A549 (cell line): ENCODE measurements around the gene NIT1. TPM values are rescaled to one million over a fixed set of nuclear protein-coding genes. Genes with fewer than 3 reads are reported as not detected.

ENCODE experiments used
- ATAC-seq, 2 experiments: fragments of 200-7000 bp in 1 of 2; fragments of >200 bp in 1 of 2; cut with Nextera tagmentation in 1 of 2; cut with Tn5 transposase in 1 of 2; 3 replicates each; pipeline versions ENCODE4 v1.8.0 to v1.9.1; 2018 to 2020; ENCODE audit warnings: mild to moderate bottlenecking in 1 of 2, moderate library complexity in 1 of 2
- CTCF ChIA-PET: fragments of 300-600 bp; sonication (Branson Sonifier 250); formaldehyde crosslinking; extraction: SDS; loops from one replicate; lab custom pipeline; 2021; ENCODE audit warnings: antibody characterized with exemption, inconsistent platforms; lab: Yijun Ruan, JAX
- POLR2A ChIA-PET: fragments of 350-600 bp; formaldehyde crosslinking; extraction: SDS; loops from one replicate; lab custom pipeline; 2021; ENCODE audit warnings: antibody characterized with exemption, inconsistent platforms; lab: Yijun Ruan, JAX
- DNase-seq, 2 experiments: peaks; one replicate each; pipeline versions ENCODE4 v3.0.0 to v3.0.0-alpha.2; 2011 to 2016; ENCODE audit warnings: low read depth in 1 of 2, low spot score in 1 of 2
- FAIRE-seq: peaks from 2 replicates; lab custom pipeline; 2011; peaks lifted over from hg19 to GRCh38; lab: Jason Lieb, UNC
- H3K27ac ChIP-seq, 2 experiments: fragments of >200 bp; sonication (Bioruptor Twin); formaldehyde crosslinking; 3 replicates each; pipeline ENCODE4 v1.5.1; 2016 to 2017
- H3K4me1 ChIP-seq: fragments of >200 bp; sonication (Bioruptor Twin); formaldehyde crosslinking; 3 replicates; pipeline ENCODE4 v1.6.1; 2016
- H3K4me2 ChIP-seq: fragments of >200 bp; sonication (Bioruptor Twin); formaldehyde crosslinking; 3 replicates; pipeline ENCODE4 v1.6.1; 2016
- H3K4me3 ChIP-seq: fragments of >200 bp; sonication (Bioruptor Twin); formaldehyde crosslinking; 3 replicates; pipeline ENCODE4 v1.5.1; 2016
- H3K9me3 ChIP-seq: fragments of >200 bp; sonication (Bioruptor Twin); formaldehyde crosslinking; 3 replicates; pipeline ENCODE4 v1.6.1; 2016
- BCL3 ChIP-seq: fragments of >200 bp; sonication (Bioruptor Twin); formaldehyde crosslinking; IDR thresholded peaks from 3 replicates; pipeline ENCODE4 v1.6.1; 2016
- CBX2 ChIP-seq: fragments of 200-600 bp; sonication (generic); IDR thresholded peaks from 2 replicates; pipeline ENCODE4 v1.6.1; 2016; ENCODE audit warnings: low read depth, mild to moderate bottlenecking, borderline replicate concordance
- FOSB ChIP-seq: fragments of 250-450 bp; sonication (Bioruptor Pico); IDR thresholded peaks from 2 replicates; pipeline ENCODE4 v1.5.0; 2020; ENCODE audit warnings: mild to moderate bottlenecking, moderate library complexity
- HDAC2 ChIP-seq: fragments of 200-600 bp; sonication (generic); IDR thresholded peaks from 2 replicates; pipeline ENCODE4 v1.6.1; 2016
- HEYL ChIP-seq: fragments of 250-450 bp; sonication (Bioruptor Pico); IDR thresholded peaks from 2 replicates; pipeline ENCODE4 v1.8.0; 2021; ENCODE audit warnings: mild to moderate bottlenecking, moderate library complexity
- HOXB13 ChIP-seq: fragments of 250-450 bp; sonication (Bioruptor Pico); IDR thresholded peaks from 2 replicates; pipeline ENCODE4 v1.5.0; 2020; ENCODE audit warnings: low read depth, mild to moderate bottlenecking, moderate library complexity
- KDM1A ChIP-seq: fragments of 200-600 bp; sonication (generic); IDR thresholded peaks from 2 replicates; pipeline ENCODE4 v1.6.1; 2016; ENCODE audit warnings: low read depth, mild to moderate bottlenecking
- KDM5A ChIP-seq: fragments of 200-600 bp; sonication (generic); IDR thresholded peaks from 2 replicates; pipeline ENCODE4 v1.6.1; 2016; ENCODE audit warnings: antibody characterized with exemption, mild to moderate bottlenecking
- MAZ ChIP-seq: fragments of 150-350 bp; IDR thresholded peaks from 2 replicates; pipeline ENCODE4 v1.6.1; 2014; ENCODE audit warnings: antibody characterized with exemption, low read depth, low read length, borderline replicate concordance
- POLR2AphosphoS2 ChIP-seq: conservative IDR thresholded peaks from 2 replicates; pipeline ENCODE4 v1.6.1; 2012; ENCODE audit warnings: low read length, improper control_type of control experiment, inconsistent platforms
- RAD21 ChIP-seq, 2 experiments: fragments of >200 bp in 1 of 2; sonication (Bioruptor Twin) in 1 of 2; formaldehyde crosslinking in 1 of 2; IDR thresholded peaks in 1 of 2; conservative IDR thresholded peaks in 1 of 2; 2 replicates in 1 of 2; 3 replicates in 1 of 2; pipeline ENCODE4 v1.6.1; 2012 to 2018; ENCODE audit warnings: inconsistent platforms in 1 of 2
- RARB ChIP-seq: fragments of 250-450 bp; sonication (Bioruptor Pico); IDR thresholded peaks from 2 replicates; pipeline ENCODE4 v1.8.0; 2021; ENCODE audit warnings: mild to moderate bottlenecking, moderate library complexity
- RCOR1 ChIP-seq: fragments of 150-350 bp; IDR thresholded peaks from 2 replicates; pipeline ENCODE4 v1.6.1; 2014; ENCODE audit warnings: antibody characterized with exemption, low read length, low read depth
- ZNF302 ChIP-seq: fragments of 250-450 bp; sonication (Bioruptor Pico); IDR thresholded peaks from 2 replicates; pipeline ENCODE4 v1.9.0; 2021; ENCODE audit warnings: inconsistent platforms, mild to moderate bottlenecking, moderate library complexity
- WGBS: methylation state at CpG from one replicate; pipeline ENCODE4 v1.1.6; 2017; ENCODE audit errors: missing lambda C conversion rate; 5-methylcytosine and 5-hydroxymethylcytosine counted together
- polyA plus RNA-seq, 4 experiments: library from polyadenylated mRNA; depleted of rRNA in 3 of 4; stranded (reverse); fragments of >200 nt; fragmentation: RNase III in 1 of 4; extraction: RNeasy Plus Mini Kit Qiagen cat#74134 plus additional on column Dnase treatment in 1 of 4; gene quantifications; 2 replicates in 3 of 4; 3 replicates in 1 of 4; pipeline ENCODE4 v1.2.3, GENCODE V29; 2011 to 2017
- TF ChIP-seq, protein P1 (sequence below): IDR thresholded peaks from 2 replicates; pipeline ENCODE4 v1.6.1; 2012
- TF ChIP-seq, protein P2 (sequence below): fragments of 150-350 bp; IDR thresholded peaks from 2 replicates; pipeline ENCODE4 v1.6.1; 2014; ENCODE audit warnings: low read depth, mild to moderate bottlenecking, low read length
- TF ChIP-seq, protein P3 (sequence below): fragments of 450-650 bp; IDR thresholded peaks from 2 replicates; pipeline ENCODE4 v1.6.1; 2014; ENCODE audit warnings: antibody characterized with exemption

NIT1 gene
- polyA plus RNA-seq, 2 of the 4 experiments (the other 2 are of a cell fraction), result 29.9 to 44.5 TPM

DNA sequence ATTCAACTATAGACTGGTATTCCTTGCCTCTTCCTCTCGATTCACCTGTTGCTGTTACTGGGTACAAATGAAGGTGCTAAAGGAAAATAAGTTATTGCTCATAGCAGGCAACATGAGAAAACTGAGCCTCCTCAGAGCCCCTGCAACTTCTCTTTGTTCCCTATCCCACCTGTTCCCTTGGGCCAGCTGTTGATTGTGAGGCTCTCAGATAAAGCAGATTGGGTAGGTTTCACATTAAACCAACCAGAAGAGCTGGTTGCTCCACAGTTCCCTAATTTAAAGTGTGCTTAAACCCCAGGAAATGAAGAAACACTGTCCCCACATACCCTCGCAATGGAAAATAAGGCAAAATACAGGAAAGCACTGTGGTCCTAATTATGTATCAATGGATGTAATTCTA lies 9.7 kb downstream of the NIT1 start:
- ATAC-seq (no peak), DNase-seq (no peak), FAIRE-seq (no peak)
- no peak overlapping the region for H3K4me2 ChIP-seq
- H3K4me3 ChIP-seq, result no peak overlapping the region
- H3K9me3 ChIP-seq, result no peaks in the 10 kb centered on the region
- H3K27ac ChIP-seq, result no peak overlapping the region
- TF ChIP-seq, protein P1, sequence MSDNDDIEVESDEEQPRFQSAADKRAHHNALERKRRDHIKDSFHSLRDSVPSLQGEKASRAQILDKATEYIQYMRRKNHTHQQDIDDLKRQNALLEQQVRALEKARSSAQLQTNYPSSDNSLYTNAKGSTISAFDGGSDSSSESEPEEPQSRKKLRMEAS, result no peak
- TF ChIP-seq, protein P2, sequence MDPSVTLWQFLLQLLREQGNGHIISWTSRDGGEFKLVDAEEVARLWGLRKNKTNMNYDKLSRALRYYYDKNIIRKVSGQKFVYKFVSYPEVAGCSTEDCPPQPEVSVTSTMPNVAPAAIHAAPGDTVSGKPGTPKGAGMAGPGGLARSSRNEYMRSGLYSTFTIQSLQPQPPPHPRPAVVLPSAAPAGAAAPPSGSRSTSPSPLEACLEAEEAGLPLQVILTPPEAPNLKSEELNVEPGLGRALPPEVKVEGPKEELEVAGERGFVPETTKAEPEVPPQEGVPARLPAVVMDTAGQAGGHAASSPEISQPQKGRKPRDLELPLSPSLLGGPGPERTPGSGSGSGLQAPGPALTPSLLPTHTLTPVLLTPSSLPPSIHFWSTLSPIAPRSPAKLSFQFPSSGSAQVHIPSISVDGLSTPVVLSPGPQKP, result no peak
- TF ChIP-seq KDM5A (no peak), CBX2 (no peak), RARB (CRISPR knock-in tag) (no peak), FOSB (CRISPR knock-in tag) (no peak), RAD21 (conservative IDR thresholded peaks at IDR 0.05 in 1 of 2, IDR thresholded peaks at IDR 0.05 in 1 of 2) (no peak), HEYL (CRISPR knock-in tag) (no peak), HDAC2 (no peak), MAZ (no peak), HOXB13 (CRISPR knock-in tag) (no peak), BCL3 (no peak), KDM1A (no peak)
- TF ChIP-seq, protein P3, sequence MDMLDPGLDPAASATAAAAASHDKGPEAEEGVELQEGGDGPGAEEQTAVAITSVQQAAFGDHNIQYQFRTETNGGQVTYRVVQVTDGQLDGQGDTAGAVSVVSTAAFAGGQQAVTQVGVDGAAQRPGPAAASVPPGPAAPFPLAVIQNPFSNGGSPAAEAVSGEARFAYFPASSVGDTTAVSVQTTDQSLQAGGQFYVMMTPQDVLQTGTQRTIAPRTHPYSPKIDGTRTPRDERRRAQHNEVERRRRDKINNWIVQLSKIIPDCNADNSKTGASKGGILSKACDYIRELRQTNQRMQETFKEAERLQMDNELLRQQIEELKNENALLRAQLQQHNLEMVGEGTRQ, result no peak
- peaks cover 11% of the 10 kb centered on the region; the same call in 2 of the 3 replicates for H3K4me1 ChIP-seq
- ChIA-PET POLR2A (interaction anchor here (1.1 kb wide), 1 partner anchor 10 kb away, joined by 4 read pairs; the partner anchor contains the start of genes NIT1 and PFDN2), CTCF (interaction anchor here (1.2 to 2.4 kb wide), 6 partner anchors 30 to 137 kb away, joined by 3 to 12 read pairs (median 5); partner anchors contain the start of gene PPOX)
- WGBS, result 95% methylated on average over 2 of the region's 2 CpGs

- Histone ChIP-seq H3K27ac (no peak overlapping the region), H3K9me3 (no peaks in the 10 kb centered on the region), H3K4me1 (peaks cover 12% of the 10 kb centered on the region; the same call in 2 of the 3 replicates), H3K4me3 (no peak overlapping the region), H3K4me2 (no peak overlapping the region)
- TF ChIP-seq RCOR1 (no peak), ZNF302 (no peak), POLR2AphosphoS2 (no peak)
- TF ChIP-seq, protein P3, result no peak
- POLR2A ChIA-PET, result no interaction called here
- 99% methylated on average over 4 of the region's 4 CpGs for WGBS
- CTCF ChIA-PET, result interaction anchor here (1.1 to 2.4 kb wide), 2 partner anchors 9 to 31 kb away, joined by 3 to 12 read pairs; no protein-coding TSS in a partner anchor
- ATAC-seq (no peak), DNase-seq (no peak), FAIRE-seq (no peak)
Observed at GRCh38 chr1:161128591-161129420, 10.9 kb downstream of the NIT1 start.
